MCF 10A (cell line): ENCODE results near the gene TBXAS1. TPM values are rescaled to one million over a fixed set of nuclear protein-coding genes. Genes with fewer than 3 reads are reported as not detected.

Source experiments
- BruUV-seq: library from RNA; stranded (reverse); fragments of 400-500 nt; replicated peaks from 2 replicates; lab custom pipeline; 2021; lab: Mats Ljungman, UMichigan
- CTCF ChIA-PET: fragments of 300-600 bp; sonication (Branson Sonifier 250); formaldehyde crosslinking; extraction: SDS; loops from one replicate; lab custom pipeline; 2021; ENCODE audit warnings: antibody characterized with exemption, inconsistent platforms; lab: Yijun Ruan, JAX
- POLR2A ChIA-PET: fragments of 300-600, 350-650 bp; sonication (Branson Sonifier 250); formaldehyde crosslinking; extraction: SDS; loops from one replicate; lab custom pipeline; 2020; ENCODE audit warnings: antibody characterized with exemption, inconsistent platforms; lab: Yijun Ruan, JAX
- DNase-seq: peaks from one replicate; pipeline ENCODE4 v3.0.0-alpha.2; 2018; ENCODE audit not compliant: unreplicated experiment
- H3K27ac Mint-ChIP-seq: one replicate; pipeline ENCODE4 v1.8.0; 2022; ENCODE audit warnings: mild to moderate bottlenecking, low read depth, mixed read lengths; ENCODE audit not compliant: unreplicated experiment
- H3K27me3 Mint-ChIP-seq: one replicate; pipeline ENCODE4 v1.8.0; 2022; ENCODE audit warnings: mixed read lengths; ENCODE audit not compliant: insufficient read depth, unreplicated experiment
- H3K36me3 Mint-ChIP-seq: one replicate; pipeline ENCODE4 v1.8.0; 2022; ENCODE audit warnings: mild to moderate bottlenecking, moderate library complexity, mixed read lengths; ENCODE audit not compliant: insufficient read depth, unreplicated experiment
- H3K4me1 Mint-ChIP-seq: one replicate; pipeline ENCODE4 v1.8.0; 2022; ENCODE audit warnings: mixed read lengths; ENCODE audit not compliant: insufficient read depth, unreplicated experiment
- H3K4me3 Mint-ChIP-seq: one replicate; pipeline ENCODE4 v1.8.0; 2022; ENCODE audit warnings: mild to moderate bottlenecking, moderate library complexity, mixed read lengths; ENCODE audit not compliant: unreplicated experiment
- H3K9me3 Mint-ChIP-seq: one replicate; pipeline ENCODE4 v1.8.0; 2022; ENCODE audit warnings: mixed read lengths; ENCODE audit not compliant: unreplicated experiment
- CTCF ChIP-seq: fragments of 200-600 bp; IDR thresholded peaks from one replicate; pipeline ENCODE4 v1.8.0; 2022; ENCODE audit warnings: antibody characterized with exemption, mild to moderate bottlenecking; ENCODE audit not compliant: unreplicated experiment
- intact Hi-C: fragments of 100-400 bp; cut with micrococcal nuclease; formaldehyde crosslinking; loops from 2 replicates; pipeline ENCODE4 v1.14.1; 2022
- total RNA-seq: library from RNA; stranded (reverse); gene quantifications from 2 replicates; pipeline ENCODE4 v1.2.3, GENCODE V29; 2022

Gene TBXAS1
- total RNA-seq, 1 experiment from 2014 or later = 1.5 TPM

DNA sequence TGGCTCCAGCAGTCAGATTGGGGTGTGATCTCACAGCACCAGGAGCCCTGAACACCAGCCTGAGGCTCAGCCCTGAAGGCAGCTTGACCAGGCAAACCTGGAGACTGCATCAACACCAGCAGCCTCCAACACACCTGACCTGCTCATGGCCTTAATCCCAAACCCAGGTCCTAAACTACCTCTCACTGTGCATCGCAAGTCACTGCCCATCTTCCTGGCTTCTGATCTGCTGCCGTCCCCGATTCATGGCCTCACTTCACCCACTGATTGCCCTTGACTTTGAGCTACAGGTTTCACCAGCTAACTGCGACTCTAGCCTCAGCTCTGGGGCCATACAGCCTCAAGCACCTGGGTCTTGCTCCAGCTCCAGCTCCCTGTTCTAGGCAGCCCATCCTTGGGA, 184.6 kb downstream of the TBXAS1 start:
- no TSS peak for BruUV-seq
- no peak for DNase-seq
- H3K4me3 Mint-ChIP-seq = no peak overlapping the region
- H3K9me3 Mint-ChIP-seq = no peaks in the 10 kb centered on the region
- ChIA-PET POLR2A (no interaction called here), CTCF (interaction anchor here (1.1 to 2.2 kb wide), 3 partner anchors 11 to 412 kb away, joined by 4 to 9 read pairs (median 8); no protein-coding TSS in a partner anchor)
- no peaks in the 10 kb centered on the region for H3K27me3 Mint-ChIP-seq
- H3K27ac Mint-ChIP-seq = no peak overlapping the region
- no peaks in the 10 kb centered on the region for H3K4me1 Mint-ChIP-seq
- no peaks in the 10 kb centered on the region for H3K36me3 Mint-ChIP-seq
- intact Hi-C loops = no loop called here
- TF ChIP-seq CTCF = no peak

GRCh38 chr7:140014123-140014522, 185.1 kb downstream of the TBXAS1 start:
- Mint-ChIP-seq H3K27me3 (no peaks in the 10 kb centered on the region), H3K4me1 (no peaks in the 10 kb centered on the region), H3K27ac (no peak overlapping the region), H3K4me3 (no peak overlapping the region), H3K36me3 (no peaks in the 10 kb centered on the region), H3K9me3 (no peaks in the 10 kb centered on the region)
- no TSS peak for BruUV-seq
- intact Hi-C loops = no loop called here
- ChIA-PET POLR2A (no interaction called here), CTCF (interaction anchor here (1.5 kb wide), 1 partner anchor 12 kb away, joined by 9 read pairs; no protein-coding TSS in a partner anchor)
- TF ChIP-seq CTCF = no peak
- no peak for DNase-seq

- DNase-seq = no peak
- Mint-ChIP-seq H3K4me1 (no peaks in the 10 kb centered on the region), H3K27ac (no peak overlapping the region), H3K27me3 (no peaks in the 10 kb centered on the region), H3K9me3 (no peaks in the 10 kb centered on the region), H3K4me3 (no peak overlapping the region), H3K36me3 (no peaks in the 10 kb centered on the region)
- intact Hi-C loops = no loop called here
- no peak for TF ChIP-seq CTCF
- ChIA-PET CTCF (interaction anchor here (0.6 to 0.7 kb wide), 2 partner anchors 31 to 576 kb away, joined by 3 to 4 read pairs; no protein-coding TSS in a partner anchor), POLR2A (no interaction called here)
- no TSS peak for BruUV-seq
Measured at GRCh38 chr7:140015471-140015970, 186.5 kb downstream of the TBXAS1 start.

- Mint-ChIP-seq H3K4me3 (no peak overlapping the region), H3K4me1 (no peaks in the 10 kb centered on the region), H3K9me3 (no peaks in the 10 kb centered on the region), H3K27me3 (no peaks in the 10 kb centered on the region), H3K27ac (no peak overlapping the region), H3K36me3 (no peaks in the 10 kb centered on the region)
- intact Hi-C loops = no loop called here
- no peak for DNase-seq
- no TSS peak for BruUV-seq
- POLR2A ChIA-PET = no interaction called here
- CTCF ChIA-PET = interaction anchor here (0.8 to 3.4 kb wide), 4 partner anchors 13 to 516 kb away, joined by 3 to 9 read pairs (median 4); no protein-coding TSS in a partner anchor
- no peak for TF ChIP-seq CTCF
Measured at GRCh38 chr7:140016540-140016939, 187.5 kb downstream of the TBXAS1 start.
